ENCODE results near the gene CSF1. TPM values are rescaled to one million over a fixed set of nuclear protein-coding genes. Genes with fewer than 3 reads are reported as not detected.
A peak's percentile ranks its signal among the peaks of the same experiment; 100 is the strongest.

CSF1 gene
- total RNA-seq, 3 donors from 2014 or later, result 28.2 to 54.7 (median 54.4) TPM

- peak in 1 of 2 donors; percentile 59 for DNase-seq (ENCODE audit: low spot score in 2 of 2)
- intact Hi-C loops (cut with DNase I; ENCODE audit: low total_unique reads), result loop anchor here (10.0 kb wide), 1 partner anchor 81 kb away; the partner anchor contains the start of gene AHCYL1
- peak overlapping the region; percentile 40 to 58 for H3K27ac ChIP-seq
Observed at GRCh38 chr1:109904105-109904817, 6.4 kb upstream of the CSF1 start.

DNA sequence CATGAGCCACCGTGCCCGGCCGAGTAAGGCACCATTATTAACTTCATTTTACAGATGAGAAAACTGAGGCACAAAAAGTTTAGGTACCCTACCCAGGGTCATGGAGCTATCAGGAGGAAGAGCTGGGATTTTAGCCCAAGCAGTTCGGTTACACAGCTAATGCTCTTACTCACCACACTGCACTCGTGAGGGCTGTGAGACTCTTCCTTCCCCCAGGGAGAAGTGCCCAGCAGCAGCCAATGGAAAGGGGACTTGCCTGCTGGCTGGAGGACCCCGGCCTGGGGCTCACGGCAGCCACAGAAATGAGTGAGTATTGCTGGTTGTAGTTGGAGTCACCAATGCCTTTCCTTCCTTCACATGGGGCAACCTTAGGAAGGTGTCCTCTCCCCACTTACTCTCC lies 5.2 kb upstream of the CSF1 start:
- intact Hi-C loops (cut with DNase I; ENCODE audit: low total_unique reads), result loop anchor here (10.0 kb wide), 1 partner anchor 79 kb away; the partner anchor contains the start of gene AHCYL1
- no peak for DNase-seq (ENCODE audit: low spot score in 2 of 2)
- Histone ChIP-seq H3K27ac (peak overlapping the region in 1 of 2 donors; percentile 5), H3K9me3 (no peaks in the 10 kb centered on the region), H3K36me3 (no peaks in the 10 kb centered on the region), H3K27me3 (no peaks in the 10 kb centered on the region), H3K4me3 (no peak overlapping the region), H3K4me1 (no peaks in the 10 kb centered on the region)
- TF ChIP-seq POLR2AphosphoS5 (IDR thresholded peaks at IDR 0.05) (no peak), POLR2A (IDR thresholded peaks at IDR 0.05) (no peak)
- TF ChIP-seq, protein P1, sequence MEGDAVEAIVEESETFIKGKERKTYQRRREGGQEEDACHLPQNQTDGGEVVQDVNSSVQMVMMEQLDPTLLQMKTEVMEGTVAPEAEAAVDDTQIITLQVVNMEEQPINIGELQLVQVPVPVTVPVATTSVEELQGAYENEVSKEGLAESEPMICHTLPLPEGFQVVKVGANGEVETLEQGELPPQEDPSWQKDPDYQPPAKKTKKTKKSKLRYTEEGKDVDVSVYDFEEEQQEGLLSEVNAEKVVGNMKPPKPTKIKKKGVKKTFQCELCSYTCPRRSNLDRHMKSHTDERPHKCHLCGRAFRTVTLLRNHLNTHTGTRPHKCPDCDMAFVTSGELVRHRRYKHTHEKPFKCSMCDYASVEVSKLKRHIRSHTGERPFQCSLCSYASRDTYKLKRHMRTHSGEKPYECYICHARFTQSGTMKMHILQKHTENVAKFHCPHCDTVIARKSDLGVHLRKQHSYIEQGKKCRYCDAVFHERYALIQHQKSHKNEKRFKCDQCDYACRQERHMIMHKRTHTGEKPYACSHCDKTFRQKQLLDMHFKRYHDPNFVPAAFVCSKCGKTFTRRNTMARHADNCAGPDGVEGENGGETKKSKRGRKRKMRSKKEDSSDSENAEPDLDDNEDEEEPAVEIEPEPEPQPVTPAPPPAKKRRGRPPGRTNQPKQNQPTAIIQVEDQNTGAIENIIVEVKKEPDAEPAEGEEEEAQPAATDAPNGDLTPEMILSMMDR (IDR thresholded peaks at IDR 0.05), result no peak

More at GRCh38 chr1:109904105-109904817, 6.4 kb upstream of the CSF1 start:
- TF ChIP-seq POLR2A (IDR thresholded peaks at IDR 0.05), result no peak
- TF ChIP-seq POLR2AphosphoS5 (IDR thresholded peaks at IDR 0.05), result no peak
- TF ChIP-seq, protein P1 (IDR thresholded peaks at IDR 0.05), result no peak
- Histone ChIP-seq H3K4me1 (no peaks in the 10 kb centered on the region), H3K9me3 (no peaks in the 10 kb centered on the region), H3K4me3 (peak overlapping the region in 1 of 3 donors; percentile 34), H3K36me3 (no peaks in the 10 kb centered on the region), H3K27me3 (no peaks in the 10 kb centered on the region)

DNA sequence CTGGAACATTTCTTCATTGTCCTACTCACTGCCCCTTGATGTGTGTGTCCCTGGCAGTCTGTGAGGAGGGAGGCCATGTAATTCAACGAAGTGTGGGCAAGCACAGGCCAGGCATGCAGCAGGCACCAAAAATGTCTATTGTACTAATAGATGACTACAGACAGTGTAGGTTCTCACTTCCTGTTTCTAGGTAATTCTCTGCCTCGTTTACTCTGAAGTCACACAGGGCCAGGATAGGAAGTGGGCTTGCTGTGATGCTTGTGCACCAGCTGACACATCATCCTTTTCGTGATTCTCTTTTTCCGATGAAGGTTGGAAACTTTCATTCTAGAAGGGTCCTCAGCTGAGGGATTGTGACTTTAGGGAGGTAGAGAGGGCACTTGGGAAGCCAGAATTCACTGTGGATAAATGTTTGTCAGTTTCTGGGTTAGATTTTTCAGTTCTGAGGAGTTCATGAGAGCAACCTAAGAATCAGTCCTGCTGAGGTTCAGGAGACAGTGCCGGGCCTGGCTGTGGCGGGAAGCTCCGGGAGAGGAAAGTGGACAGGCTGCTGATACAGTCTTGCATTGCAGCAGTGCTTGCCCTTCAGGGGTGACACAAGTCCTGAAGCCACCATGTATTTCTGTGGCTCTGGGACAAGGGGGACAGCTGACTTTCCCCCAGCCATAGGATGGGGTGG lies 4.3 kb upstream of the CSF1 start:
- Histone ChIP-seq H3K36me3 (no peaks in the 10 kb centered on the region), H3K4me3 (no peak overlapping the region), H3K9me3 (no peaks in the 10 kb centered on the region), H3K27ac (peak overlapping the region in 1 of 2 donors; percentile 7), H3K27me3 (no peaks in the 10 kb centered on the region), H3K4me1 (peaks cover 0 to 1% of the 10 kb centered on the region in 2 donors)
- DNase-seq (ENCODE audit: low spot score in 2 of 2), result no peak
- TF ChIP-seq POLR2AphosphoS5 (IDR thresholded peaks at IDR 0.05) (no peak), POLR2A (IDR thresholded peaks at IDR 0.05) (no peak)
- intact Hi-C loops (cut with DNase I; ENCODE audit: low total_unique reads), result loop anchor here (10.0 kb wide), 1 partner anchor 79 kb away; the partner anchor contains the start of gene AHCYL1

- no peak for DNase-seq (ENCODE audit: low spot score in 2 of 2)
- intact Hi-C loops (cut with DNase I; ENCODE audit: low total_unique reads), result loop anchor here (1.0 to 10.0 kb wide), 2 partner anchors 78 to 91 kb away; partner anchors contain the start of gene AHCYL1
- peaks cover 0 to 4% of the 10 kb centered on the region in 2 donors for H3K4me1 ChIP-seq
- H3K27ac ChIP-seq, result peak overlapping the region in 1 of 2 donors; percentile 7
- H3K27me3 ChIP-seq, result no peaks in the 10 kb centered on the region
- H3K9me3 ChIP-seq, result no peaks in the 10 kb centered on the region
- TF ChIP-seq, protein P1 (IDR thresholded peaks at IDR 0.05), result no peak
- TF ChIP-seq POLR2A (IDR thresholded peaks at IDR 0.05) (no peak), POLR2AphosphoS5 (IDR thresholded peaks at IDR 0.05) (no peak)
- H3K4me3 ChIP-seq, result no peak overlapping the region
- no peaks in the 10 kb centered on the region for H3K36me3 ChIP-seq
Observed at GRCh38 chr1:109906839-109907180, 3.8 kb upstream of the CSF1 start.

DNA sequence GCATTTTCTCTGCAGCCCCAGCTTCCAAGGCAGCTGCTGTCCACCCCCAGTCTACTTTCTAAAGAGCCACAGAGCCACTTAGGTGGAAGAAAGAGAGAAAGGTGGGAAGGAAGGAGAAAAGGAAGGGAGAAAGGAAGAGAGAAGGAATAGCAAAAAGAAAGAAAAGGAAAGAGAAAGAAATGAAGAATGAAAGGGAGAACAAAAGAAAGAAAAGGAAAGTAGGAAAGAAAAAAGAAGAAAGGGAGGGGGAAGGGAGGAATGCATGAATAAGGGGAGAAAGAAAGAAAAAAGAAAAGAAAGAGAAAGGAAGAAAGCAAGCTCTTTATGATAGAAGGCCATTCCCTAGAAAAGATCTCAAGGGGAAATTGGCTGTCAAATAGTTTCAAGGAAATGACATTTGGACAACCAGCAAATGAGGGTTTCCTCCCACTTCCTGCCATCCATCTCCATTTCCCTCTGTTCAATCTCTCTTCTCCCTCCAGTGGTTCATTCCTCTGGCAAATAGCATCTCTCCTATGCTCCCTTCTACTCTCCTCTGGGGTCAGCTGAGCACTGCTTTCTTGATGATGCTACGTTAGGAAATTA lies 3.4 kb upstream of the CSF1 start:
- Histone ChIP-seq H3K36me3 (no peaks in the 10 kb centered on the region), H3K9me3 (no peaks in the 10 kb centered on the region), H3K4me3 (no peak overlapping the region), H3K27me3 (no peaks in the 10 kb centered on the region), H3K27ac (peak overlapping the region in 1 of 2 donors; percentile 7), H3K4me1 (peaks cover 1 to 4% of the 10 kb centered on the region in 2 donors)
- no peak for TF ChIP-seq POLR2AphosphoS5 (IDR thresholded peaks at IDR 0.05)
- no peak for TF ChIP-seq POLR2A (IDR thresholded peaks at IDR 0.05)
- TF ChIP-seq, protein P1 (IDR thresholded peaks at IDR 0.05), result no peak
- no peak for DNase-seq (ENCODE audit: low spot score in 2 of 2)
- intact Hi-C loops (cut with DNase I; ENCODE audit: low total_unique reads), result loop anchor here (1.0 to 10.0 kb wide), 2 partner anchors 78 to 91 kb away; partner anchors contain the start of gene AHCYL1

Measured in breast epithelium (tissue), 4 donors.